Measurements from ENCODE around the gene PLS1.

The PLS1 gene

DNA sequence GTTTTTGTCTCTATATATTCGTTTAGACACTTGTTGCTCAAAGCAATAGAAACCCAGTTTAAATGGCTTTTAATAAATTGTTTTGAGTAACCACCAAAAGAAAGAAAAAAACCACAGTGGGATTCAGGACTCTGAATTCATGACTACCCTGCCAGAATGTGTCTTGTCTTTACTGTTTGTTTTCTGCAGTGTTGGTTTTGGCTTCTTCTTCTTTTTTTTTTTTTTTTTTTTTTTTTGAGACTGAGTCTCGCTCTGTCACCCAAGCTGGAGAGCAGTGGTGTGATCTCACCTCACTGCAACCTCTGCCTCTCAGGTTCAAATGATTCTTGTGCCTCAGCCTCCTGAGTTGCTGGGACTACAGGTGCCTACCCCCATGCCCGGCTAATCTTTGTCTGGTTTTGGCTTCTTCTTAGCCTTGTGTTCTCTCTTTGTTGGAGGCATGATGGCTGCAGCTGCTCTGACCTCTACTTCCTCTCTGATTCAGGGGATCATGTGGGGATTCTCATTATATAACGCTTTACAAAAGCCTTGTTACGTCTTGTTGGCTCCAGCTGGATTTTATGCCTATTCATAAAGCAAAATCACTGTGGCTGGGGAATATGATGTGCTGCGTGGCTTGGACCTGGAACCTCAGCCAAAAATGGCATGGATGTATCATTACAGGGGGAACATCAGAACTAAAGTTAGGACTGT is 54.0 kb downstream of the PLS1 start:
- ATAC-seq (ENCODE audit: low read depth) (no peak), DNase-seq (ENCODE audit: low spot score) (no peak)
- Histone ChIP-seq H3K27me3 (ENCODE audit: insufficient read depth, poor library complexity, severe bottlenecking) (no peaks in the 10 kb centered on the region), H3K4me1 (ENCODE audit: insufficient read depth, poor library complexity, severe bottlenecking) (peaks cover 24% of the 10 kb centered on the region), H3K36me3 (ENCODE audit: low read depth) (no peaks in the 10 kb centered on the region), H3K27ac (ENCODE audit: poor library complexity, severe bottlenecking) (no peak overlapping the region), H3K9me3 (ENCODE audit: severe bottlenecking) (no peaks in the 10 kb centered on the region), H3K4me3 (ENCODE audit: severe bottlenecking) (no peak overlapping the region)
- TF ChIP-seq, protein P1, sequence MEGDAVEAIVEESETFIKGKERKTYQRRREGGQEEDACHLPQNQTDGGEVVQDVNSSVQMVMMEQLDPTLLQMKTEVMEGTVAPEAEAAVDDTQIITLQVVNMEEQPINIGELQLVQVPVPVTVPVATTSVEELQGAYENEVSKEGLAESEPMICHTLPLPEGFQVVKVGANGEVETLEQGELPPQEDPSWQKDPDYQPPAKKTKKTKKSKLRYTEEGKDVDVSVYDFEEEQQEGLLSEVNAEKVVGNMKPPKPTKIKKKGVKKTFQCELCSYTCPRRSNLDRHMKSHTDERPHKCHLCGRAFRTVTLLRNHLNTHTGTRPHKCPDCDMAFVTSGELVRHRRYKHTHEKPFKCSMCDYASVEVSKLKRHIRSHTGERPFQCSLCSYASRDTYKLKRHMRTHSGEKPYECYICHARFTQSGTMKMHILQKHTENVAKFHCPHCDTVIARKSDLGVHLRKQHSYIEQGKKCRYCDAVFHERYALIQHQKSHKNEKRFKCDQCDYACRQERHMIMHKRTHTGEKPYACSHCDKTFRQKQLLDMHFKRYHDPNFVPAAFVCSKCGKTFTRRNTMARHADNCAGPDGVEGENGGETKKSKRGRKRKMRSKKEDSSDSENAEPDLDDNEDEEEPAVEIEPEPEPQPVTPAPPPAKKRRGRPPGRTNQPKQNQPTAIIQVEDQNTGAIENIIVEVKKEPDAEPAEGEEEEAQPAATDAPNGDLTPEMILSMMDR (IDR thresholded peaks at IDR 0.05; ENCODE audit: poor library complexity, severe bottlenecking): no peak

DNA sequence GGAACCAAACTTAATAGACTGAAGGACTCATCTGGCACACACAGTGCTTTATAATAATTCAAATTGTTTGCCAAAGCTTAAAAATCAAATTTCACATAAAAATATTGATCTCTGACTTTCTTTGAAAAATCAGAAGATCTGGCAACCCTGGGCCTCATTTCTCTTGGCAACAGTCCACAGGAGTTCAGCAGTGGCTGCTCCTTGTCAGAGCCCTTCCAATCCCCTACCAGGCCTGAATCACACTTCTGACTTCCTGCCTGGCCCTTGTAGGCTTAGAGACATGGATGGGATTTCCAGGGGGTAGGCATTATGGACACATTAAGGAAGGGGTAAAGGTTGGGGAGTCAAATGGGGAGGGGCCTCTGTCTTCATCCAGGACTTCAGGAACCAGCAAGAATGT is 55.5 kb downstream of the PLS1 start:
- Histone ChIP-seq H3K27me3 (ENCODE audit: insufficient read depth, poor library complexity, severe bottlenecking) (no peaks in the 10 kb centered on the region), H3K4me3 (ENCODE audit: severe bottlenecking) (no peak overlapping the region), H3K9me3 (ENCODE audit: severe bottlenecking) (no peaks in the 10 kb centered on the region), H3K4me1 (ENCODE audit: insufficient read depth, poor library complexity, severe bottlenecking) (peaks cover 10% of the 10 kb centered on the region), H3K27ac (ENCODE audit: poor library complexity, severe bottlenecking) (no peak overlapping the region), H3K36me3 (ENCODE audit: low read depth) (no peaks in the 10 kb centered on the region)
- ATAC-seq (ENCODE audit: low read depth) (no peak), DNase-seq (ENCODE audit: low spot score) (no peak)
- TF ChIP-seq, protein P1 (IDR thresholded peaks at IDR 0.05; ENCODE audit: poor library complexity, severe bottlenecking): no peak

- no peaks in the 10 kb centered on the region for H3K9me3 ChIP-seq (ENCODE audit: severe bottlenecking)
- DNase-seq (ENCODE audit: low spot score): no peak
- no peak for ATAC-seq (ENCODE audit: low read depth)
- H3K36me3 ChIP-seq (ENCODE audit: low read depth): no peaks in the 10 kb centered on the region
- TF ChIP-seq, protein P1 (IDR thresholded peaks at IDR 0.05; ENCODE audit: poor library complexity, severe bottlenecking): no peak
- H3K27ac ChIP-seq (ENCODE audit: poor library complexity, severe bottlenecking): no peak overlapping the region
- H3K4me3 ChIP-seq (ENCODE audit: severe bottlenecking): no peak overlapping the region
- no peaks in the 10 kb centered on the region for H3K27me3 ChIP-seq (ENCODE audit: insufficient read depth, poor library complexity, severe bottlenecking)
- H3K4me1 ChIP-seq (ENCODE audit: insufficient read depth, poor library complexity, severe bottlenecking): peaks cover 3% of the 10 kb centered on the region
Observed at GRCh38 chr3:142652826-142653292, 56.7 kb downstream of the PLS1 start.

DNA sequence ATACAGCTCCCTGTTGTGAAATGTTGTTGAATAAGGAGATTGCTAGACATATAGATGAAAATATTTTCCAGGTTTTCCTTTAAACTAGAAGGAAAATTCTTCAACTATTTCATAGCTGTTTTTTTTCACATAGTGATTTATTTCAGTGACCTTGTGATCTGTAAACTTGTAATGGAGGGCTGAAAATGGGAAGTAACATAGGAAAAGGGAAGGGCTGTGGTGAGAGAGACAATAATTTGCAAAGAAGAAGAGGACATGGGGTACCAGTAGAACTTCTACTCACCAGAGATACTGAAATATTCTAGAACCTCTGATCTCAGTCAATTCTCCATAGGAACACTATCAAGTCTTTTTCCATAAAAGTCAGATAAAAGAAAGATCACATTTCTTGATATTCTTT is 60.4 kb downstream of the PLS1 start:
- Histone ChIP-seq H3K36me3 (ENCODE audit: low read depth) (no peaks in the 10 kb centered on the region), H3K4me3 (ENCODE audit: severe bottlenecking) (no peak overlapping the region), H3K9me3 (ENCODE audit: severe bottlenecking) (no peaks in the 10 kb centered on the region), H3K4me1 (ENCODE audit: insufficient read depth, poor library complexity, severe bottlenecking) (no peaks in the 10 kb centered on the region), H3K27ac (ENCODE audit: poor library complexity, severe bottlenecking) (no peak overlapping the region), H3K27me3 (ENCODE audit: insufficient read depth, poor library complexity, severe bottlenecking) (no peaks in the 10 kb centered on the region)
- no peak for ATAC-seq (ENCODE audit: low read depth)
- TF ChIP-seq, protein P1 (IDR thresholded peaks at IDR 0.05; ENCODE audit: poor library complexity, severe bottlenecking): no peak
- DNase-seq (ENCODE audit: low spot score): no peak

DNA sequence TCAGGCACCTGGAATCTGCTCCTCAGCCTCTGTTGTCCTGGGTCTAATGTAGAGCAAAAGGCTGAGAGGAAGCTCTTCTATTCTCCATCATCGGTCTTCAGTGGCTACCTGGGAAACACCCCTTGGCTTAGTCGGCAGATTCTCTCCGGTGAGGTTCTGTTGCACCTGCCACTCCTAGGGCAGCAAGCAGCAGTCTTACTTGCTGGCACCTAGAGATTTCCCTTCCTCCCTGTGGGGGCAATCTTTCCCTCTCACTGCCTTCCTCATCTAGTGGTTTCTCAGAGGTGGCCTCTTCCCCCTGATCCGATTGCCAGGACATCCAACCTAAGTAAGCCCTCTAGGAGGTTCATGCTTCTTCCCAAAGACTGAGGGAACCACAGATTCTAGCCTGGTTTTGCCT is 60.8 kb downstream of the PLS1 start:
- no peaks in the 10 kb centered on the region for H3K4me1 ChIP-seq (ENCODE audit: insufficient read depth, poor library complexity, severe bottlenecking)
- H3K9me3 ChIP-seq (ENCODE audit: severe bottlenecking): no peaks in the 10 kb centered on the region
- ATAC-seq (ENCODE audit: low read depth) (no peak), DNase-seq (ENCODE audit: low spot score) (no peak)
- H3K4me3 ChIP-seq (ENCODE audit: severe bottlenecking): no peak overlapping the region
- H3K27ac ChIP-seq (ENCODE audit: poor library complexity, severe bottlenecking): no peak overlapping the region
- no peaks in the 10 kb centered on the region for H3K36me3 ChIP-seq (ENCODE audit: low read depth)
- TF ChIP-seq, protein P1 (IDR thresholded peaks at IDR 0.05; ENCODE audit: poor library complexity, severe bottlenecking): no peak
- no peaks in the 10 kb centered on the region for H3K27me3 ChIP-seq (ENCODE audit: insufficient read depth, poor library complexity, severe bottlenecking)

Data from RWPE2 (cell line).